Urothelium cell line (cell line): ENCODE data around the gene VPS39.

ENCODE experiments used
- DNase-seq: peaks from one replicate; pipeline ENCODE4 v3.0.0; 2011; ENCODE audit warnings: low spot score, mixed read lengths
- FAIRE-seq: peaks from 2 replicates; lab custom pipeline; 2011; peaks lifted over from hg19 to GRCh38; lab: Jason Lieb, UNC

VPS39 gene

DNA sequence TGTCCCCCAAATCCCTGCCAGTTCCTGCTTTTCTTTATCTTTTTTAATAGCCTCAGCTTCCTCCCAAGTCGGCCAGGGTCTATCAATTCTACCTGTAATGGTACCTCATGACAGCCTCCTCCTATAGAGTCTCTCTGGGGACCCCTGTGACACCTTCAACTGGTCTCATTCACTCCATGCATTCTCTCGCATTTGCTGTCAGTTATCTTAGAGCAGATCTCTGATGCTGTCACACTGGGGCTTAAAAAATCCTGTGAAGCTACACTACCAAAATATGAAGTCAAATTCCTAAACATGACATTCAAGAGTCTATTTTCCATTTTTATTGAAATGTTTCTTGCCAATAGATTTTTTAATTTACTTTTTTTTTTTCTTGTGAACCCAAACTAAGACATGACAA lies 5.5 kb downstream of the VPS39 start:
- FAIRE-seq (no peak), DNase-seq (no peak)

DNA sequence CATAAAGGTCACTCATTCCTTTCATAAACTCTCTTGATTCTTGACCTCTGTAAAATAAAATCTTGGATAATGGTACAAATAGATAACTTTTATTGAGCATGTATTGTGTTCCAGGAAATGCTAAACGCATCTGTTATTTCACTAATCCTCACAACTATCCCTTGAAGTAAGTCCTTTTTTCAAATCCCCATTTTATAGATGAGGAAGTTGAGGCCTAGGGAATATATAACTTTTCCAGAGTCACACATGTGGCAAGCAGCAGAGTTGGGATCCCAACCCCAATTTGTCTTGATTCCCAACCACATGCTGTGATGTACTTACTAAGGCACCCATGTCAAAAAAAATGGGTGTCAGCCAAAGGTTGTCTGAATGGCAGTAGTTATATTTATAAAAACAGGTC lies 6.3 kb downstream of the VPS39 start:
- no peak for DNase-seq
- no peak for FAIRE-seq

DNA sequence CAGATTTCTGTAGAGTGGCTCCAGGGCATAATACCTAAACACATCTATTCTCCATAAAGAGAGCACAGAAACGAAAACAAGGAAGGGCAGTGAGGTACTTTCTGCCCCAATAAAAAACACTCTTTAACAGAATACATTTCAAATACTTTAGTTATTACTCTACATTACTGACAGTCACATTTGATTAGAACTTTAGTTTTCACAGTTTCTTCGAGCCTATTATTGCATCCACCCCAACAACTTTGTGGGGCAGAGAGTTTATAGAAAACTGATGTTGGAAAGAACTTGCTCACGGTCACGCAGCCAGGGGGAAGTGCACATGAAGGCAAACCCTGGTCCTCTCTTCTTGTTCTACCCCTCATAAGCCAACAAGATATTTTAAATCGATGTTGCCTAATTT lies 9.0 kb downstream of the VPS39 start:
- no peak for DNase-seq
- no peak for FAIRE-seq

DNA sequence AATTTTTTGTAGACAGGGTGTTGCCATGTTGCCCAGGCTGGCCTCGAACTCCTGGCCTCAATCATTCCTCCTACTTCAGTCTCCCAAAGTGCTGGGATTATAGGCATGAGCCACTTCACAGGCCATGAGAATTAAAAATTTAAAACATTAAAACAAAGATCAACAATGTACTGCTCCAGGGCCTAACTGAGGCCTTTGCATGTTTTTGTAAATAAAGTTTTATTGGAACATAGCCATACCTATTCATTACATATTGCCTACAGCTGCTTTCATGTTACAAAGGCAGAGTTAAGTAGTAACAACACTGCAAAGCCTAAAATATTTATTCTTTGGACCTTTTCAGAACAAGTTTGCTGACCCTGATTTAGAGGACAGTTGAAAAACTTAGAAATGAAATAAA lies 9.6 kb downstream of the VPS39 start:
- FAIRE-seq (no peak), DNase-seq (no peak)

DNA sequence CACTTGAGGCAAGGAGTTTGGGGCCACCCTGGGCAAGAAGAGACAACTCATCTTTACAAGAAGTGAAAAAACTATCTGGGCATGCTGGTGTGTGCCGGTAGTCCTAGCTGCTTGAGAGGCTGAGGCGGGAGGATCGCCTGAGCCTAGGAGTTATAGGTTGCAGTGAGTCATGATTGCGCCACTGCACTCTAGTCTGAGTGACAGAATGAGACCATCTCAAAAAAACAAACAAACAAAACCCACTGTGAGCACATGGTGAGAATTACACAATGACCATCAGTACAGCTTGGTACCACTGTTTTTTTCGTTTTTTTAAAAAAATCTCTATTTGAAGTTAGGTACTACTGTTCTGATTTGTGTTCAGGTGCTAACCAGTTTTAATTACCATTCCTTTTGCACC lies 13.6 kb downstream of the VPS39 start:
- FAIRE-seq = no peak

DNA sequence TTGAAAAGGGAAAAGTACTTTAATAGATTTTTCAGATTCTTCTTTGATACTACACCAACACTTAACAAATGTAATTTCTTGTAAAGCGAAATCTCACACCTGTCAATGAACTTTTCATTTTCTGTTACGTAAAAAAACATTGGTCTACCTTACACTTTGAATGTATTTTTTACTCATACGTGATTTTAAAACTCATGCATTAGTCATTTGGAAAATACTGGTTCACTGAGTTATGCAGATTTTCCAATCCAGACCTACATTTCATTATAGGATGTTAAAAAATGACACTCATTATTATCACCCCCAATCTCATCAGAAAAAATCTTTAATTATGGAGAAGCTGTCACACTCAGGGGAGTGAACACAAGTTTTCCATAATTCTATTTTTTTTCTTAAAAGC lies 14.7 kb downstream of the VPS39 start:
- FAIRE-seq (no peak), DNase-seq (no peak)

More for the DNA sequence above, 13.6 kb downstream of the VPS39 start:
- no peak for DNase-seq

DNA sequence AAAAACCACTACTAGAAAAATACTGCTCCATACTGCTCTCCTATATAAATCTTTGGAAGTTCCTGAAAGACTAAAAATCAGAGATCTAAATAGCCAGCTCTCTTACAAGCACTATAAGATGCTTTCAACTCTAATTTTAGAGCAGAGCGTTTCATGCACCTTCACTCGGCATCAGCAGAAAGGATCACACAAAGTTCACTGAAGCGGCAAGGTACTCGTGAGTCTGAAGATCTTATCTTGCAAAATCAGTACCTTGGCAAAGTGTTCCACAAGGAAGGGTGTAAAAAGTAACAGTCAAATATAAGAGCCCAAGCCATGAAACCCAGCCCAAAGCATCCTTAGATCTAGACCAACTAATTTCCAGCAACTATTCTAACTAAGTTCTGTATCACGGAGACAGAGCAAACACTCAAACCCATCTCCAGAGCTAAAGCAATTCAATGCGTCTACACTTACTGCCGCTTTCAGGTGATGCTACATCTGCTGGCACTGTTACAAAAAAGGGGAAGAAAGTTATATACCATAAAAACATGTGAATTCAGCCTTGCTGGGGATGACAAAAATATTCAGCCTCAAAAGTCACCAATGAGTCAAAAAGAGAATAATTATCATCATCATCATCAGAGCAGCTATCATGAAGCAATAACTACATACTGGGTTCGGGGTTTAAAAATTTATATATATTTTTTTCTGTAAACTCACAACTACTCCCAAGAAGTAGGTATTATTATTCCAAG lies 16.3 kb downstream of the VPS39 start:
- no peak for FAIRE-seq

DNA sequence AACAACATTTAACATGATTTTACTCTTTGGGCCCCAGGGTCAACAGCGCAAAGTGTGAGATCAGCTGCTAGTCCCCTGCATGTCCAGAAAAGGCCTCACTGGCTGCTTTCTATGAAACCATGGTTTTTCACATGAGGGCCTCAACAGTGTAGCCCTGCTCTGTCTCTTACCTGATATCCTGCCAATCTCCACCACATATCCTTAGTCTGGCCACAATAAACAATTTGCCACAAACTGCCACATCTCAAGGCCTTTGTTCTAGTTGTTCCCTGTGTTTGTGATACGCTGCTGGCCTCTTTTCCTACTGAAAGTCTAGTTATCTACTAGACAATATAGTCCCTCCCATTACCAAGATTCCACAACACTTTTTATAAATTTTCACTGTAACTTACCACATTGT lies 17.7 kb downstream of the VPS39 start:
- no peak for DNase-seq
- FAIRE-seq = no peak

More for the DNA sequence above, 16.3 kb downstream of the VPS39 start:
- DNase-seq = no peak

DNA sequence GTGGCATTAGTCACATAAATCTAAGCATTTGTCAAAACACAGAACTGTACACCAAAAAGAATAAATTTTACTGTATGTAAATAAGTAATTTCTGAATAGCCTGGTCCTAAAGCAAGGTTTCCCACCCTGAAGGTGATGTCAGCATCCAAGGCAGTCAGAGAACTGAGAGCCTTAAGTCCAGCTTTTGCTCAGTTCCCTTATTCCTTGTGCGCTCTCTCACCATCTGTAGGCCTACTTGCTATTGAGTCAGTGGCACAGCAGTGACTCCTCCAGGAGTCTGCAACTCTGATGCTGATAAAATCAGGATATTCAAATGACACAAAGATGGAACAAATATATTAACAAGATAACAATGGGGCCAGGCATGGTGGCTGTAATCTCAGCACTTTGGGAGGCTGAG lies 22.3 kb downstream of the VPS39 start:
- FAIRE-seq = no peak
- DNase-seq = no peak

DNA sequence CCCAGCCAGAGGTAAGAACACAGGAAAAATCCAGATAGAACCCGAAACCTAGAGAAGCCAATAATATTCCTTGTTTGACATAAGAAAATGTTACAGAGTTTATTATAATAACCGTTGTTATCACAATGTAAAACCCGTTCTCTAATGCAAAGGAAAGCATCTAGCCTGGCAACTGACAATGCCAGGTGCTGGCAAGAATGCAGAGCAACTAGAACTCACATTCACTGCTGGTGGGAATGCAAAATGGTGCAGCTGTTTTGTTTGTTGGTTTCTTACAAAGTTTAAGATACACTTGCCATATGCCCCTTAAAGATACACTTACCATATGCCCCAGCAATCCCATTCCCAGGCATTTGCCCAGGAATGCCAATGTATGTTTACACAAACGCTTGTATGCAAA lies 23.4 kb downstream of the VPS39 start:
- FAIRE-seq (no peak), DNase-seq (no peak)

DNA sequence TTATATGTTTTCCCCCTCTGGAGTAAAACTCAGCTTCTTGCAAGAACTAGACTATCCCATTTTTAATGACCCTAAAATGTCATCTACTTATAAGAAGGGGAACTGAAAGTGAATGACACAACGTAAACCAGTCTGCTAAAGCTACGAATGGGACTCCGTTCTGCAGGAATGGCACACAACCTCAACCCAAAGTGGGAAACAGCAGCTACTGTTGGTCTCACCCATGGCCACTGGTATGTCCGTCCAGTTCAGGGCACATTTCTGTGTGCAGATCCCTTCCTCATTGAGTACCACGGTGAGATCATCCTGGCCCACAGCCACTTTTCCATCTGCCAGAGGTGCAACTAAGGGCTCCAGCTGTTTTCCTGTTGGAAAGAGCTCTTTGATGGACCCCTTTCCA lies 23.8 kb downstream of the VPS39 start:
- FAIRE-seq (no peak), DNase-seq (no peak)

DNA sequence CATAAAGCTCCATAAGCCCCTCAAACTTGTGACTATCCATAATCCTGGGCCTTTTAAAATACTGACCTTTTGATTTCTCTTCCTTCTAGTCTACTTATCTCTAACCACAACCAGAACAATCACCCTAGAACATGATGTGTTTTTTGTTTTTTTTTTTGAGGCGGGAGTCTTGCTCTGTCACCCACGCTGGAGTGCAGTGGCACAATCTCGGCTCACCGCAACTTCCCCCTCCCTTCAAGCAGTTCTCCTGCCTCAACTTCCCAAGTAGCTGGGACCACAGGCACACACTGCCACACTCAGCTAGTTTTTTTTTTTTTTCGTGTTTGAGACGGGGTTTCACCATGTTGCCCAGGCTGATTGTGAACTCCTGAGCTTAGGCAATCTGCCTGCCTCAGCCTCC lies 25.1 kb downstream of the VPS39 start:
- FAIRE-seq (no peak), DNase-seq (no peak)

DNA sequence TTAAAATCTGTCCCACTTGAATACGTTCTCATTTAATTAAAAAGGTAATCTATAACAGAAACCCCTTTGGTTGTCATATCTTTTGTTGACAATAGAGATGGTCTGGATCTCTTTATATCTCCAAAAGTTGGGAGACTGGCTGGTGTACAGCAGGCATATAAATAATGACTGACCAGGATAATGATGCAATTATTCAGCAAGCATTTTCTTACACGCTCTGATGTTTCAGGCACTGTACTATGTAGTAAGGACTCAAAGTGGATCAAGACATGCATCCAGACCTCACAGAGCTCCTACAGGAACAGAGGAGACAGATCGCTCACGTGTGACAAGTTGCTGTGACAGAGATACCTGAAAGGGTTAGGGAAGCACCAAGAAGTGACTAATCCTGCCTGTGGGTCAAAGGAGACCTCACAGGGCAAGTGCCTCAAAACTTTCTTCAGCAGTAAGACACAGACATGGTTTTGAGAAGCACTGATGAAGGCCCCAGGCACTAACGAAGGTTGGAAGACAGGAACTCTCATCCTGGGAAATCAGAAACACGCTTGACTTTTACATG lies 25.7 kb downstream of the VPS39 start:
- FAIRE-seq (no peak), DNase-seq (no peak)

DNA sequence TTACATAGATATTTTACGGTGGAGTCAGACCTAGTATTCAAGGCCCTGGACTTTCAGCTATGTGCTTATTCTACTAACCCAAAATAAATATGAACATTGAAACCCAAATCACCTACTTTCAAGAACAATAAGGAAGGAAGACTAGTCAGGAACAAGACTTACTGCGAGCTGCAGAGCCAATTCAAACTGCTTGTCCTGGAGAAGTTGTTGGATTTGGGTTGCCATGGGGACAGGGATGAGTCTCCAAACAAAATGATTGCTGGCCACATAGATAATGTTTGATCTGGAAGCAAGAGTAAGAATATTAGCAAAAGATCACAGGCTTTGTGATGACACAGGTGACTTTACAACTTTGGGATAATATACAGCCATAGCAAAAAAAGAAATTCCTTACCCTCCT lies 30.0 kb downstream of the VPS39 start:
- FAIRE-seq = no peak
- DNase-seq = no peak

DNA sequence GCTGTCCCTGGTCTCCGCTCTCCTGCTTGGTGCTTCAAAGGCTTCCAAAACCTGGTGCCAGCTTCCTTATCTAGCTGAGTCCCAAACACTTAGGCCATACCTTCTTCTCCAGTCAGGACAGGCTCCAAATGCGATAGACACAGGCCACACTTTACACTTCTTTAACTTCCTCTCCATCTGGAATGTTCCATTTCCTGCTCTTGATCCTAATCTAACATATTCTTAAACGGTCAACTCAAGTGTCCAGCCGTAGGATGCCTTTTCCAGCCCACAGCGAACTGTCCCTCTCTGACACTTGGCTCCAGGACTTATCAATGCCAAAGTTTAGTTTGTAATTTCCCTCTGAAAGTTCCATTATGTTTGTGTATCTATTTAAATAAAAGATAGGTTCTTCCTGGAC lies 32.4 kb downstream of the VPS39 start:
- DNase-seq = no peak
- no peak for FAIRE-seq

DNA sequence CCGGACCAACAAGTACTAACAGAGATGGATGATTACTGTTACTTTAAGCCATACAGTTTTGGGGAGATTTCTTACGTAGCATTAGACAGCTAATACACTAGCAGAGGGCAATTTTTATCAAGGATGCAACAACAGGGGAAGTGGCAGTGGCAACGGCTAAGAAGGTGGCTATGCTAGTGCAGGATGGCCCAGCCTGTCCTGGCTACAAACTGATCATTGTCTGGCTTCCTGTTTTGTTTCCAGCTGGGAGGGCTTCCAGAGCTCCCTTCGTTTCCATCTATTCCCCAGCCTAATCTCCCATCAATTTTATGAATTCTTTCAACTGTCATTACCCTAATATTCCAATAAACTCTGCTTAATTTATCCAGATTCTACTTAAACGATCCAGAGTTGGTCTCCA lies 35.6 kb downstream of the VPS39 start:
- DNase-seq = no peak
- FAIRE-seq = no peak

DNA sequence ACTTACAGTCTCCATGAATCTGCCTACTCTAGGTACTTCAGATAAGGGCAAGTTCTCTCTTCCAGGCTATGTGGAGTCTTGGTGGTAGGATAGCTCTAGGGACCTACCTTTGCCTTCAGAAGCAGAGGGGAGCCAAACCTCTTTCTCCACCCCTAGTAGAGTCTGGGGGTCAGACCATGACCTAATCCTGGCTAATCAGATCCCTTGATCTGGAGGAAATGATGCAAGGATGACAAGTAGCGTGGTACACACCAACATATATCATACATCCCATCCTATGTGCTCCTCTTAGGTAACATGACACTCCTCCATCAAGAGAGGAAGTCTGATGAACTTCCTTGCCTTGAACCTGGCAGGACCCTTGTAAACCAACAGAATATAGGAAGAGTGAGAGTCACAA lies 36.3 kb downstream of the VPS39 start:
- no peak for DNase-seq
- FAIRE-seq = no peak

DNA sequence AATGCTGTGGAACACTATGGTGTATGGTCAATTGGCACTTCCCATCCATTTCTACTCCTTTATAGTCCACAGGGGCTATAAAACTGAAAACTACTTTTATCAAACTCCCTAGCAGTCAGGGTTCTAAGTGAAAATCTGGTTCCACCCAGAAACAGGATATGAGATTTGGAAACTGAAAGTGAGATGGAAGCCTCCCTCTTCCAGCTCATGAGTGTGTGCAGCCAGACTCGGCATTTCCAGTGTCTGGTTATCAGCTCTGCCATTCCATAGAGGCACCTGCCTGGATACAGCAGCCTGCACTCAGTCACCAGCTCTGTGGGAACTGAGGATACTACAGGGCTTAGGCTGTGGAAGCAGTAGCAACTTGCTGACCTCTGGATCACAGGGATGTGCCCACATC lies 37.0 kb downstream of the VPS39 start:
- DNase-seq (no peak), FAIRE-seq (no peak)

DNA sequence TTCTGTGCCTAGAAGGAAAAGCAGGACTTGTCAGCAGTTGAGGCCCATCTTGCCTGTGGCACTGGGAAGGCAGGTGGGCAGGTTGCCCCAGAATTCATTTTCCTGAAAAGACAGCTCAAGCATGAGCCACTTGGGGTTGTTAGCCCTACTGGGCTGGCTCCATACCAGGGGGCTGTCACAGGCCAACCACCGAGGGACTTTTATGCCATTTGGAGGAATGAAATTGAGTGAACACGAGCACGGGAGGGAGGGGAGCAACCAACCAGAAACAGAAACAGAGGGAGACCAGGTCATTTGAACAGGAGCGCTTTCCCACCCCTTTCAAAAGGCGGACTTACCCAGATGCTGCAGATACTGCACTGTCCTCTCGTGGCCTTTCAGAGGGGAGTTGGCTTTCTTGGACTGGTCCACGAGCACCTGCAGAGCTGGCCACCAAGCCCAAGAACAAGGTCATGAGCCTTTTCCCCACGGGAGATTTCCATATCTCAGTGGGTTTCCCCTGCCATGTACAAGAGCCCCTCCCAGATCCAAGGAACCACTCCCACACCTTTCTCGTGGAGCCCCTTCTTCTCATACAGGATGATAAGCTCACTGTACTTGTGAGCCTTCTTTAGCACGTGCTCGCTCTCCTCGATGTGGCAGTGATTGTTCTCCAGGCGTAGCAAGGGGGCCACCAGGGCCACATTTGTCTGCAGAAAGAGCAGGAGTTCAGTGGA lies 41.7 kb downstream of the VPS39 start:
- FAIRE-seq = no peak
- no peak for DNase-seq

DNA sequence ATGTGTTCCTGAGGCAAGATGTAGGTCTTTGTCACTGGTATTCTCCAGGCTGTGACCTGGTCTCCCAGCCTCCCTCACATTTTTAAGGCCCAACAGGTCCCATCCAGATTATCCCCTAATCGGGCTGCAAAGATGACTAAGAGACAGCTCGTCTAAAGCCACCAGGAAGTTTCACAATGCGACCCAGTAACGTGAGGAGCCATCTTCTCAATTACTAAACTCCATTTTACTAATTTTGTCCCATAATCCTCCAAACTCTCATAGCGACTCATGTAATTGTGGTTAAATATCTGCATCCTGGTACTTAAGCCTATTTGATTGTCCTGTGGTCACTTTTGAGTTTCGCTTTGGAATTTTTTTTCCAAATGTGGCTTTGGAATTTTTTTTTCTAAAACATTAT lies 43.0 kb downstream of the VPS39 start:
- FAIRE-seq = no peak
- DNase-seq = no peak

DNA sequence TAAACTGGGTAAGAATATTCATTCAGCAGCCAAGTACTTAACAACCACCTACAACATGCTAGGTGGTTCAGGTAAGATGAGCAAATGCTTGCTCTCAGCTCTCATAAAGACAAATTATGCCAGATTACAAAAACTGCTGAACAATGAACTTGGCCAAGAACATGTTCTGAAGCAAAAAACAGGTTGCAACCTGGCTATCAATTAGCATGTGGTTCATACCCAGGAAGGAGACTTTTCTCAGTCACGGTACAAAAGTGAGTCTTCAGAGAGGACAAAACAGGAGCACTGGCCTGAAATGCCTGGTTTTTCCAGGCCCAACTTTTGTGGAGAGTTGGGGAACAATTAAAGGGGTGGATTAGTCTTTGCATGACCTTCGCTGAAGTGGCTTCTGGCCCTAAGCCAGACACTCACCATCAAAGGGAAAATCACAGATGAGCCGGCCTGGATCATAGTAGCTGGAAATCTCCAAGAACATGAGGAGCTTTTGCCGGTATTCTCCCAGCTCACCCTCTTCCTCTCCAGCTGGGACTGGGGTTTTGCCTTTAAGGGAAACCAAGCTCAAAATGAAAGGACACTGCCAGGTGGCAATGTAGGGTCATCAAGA lies 44.1 kb downstream of the VPS39 start:
- DNase-seq (no peak), FAIRE-seq (no peak)

DNA sequence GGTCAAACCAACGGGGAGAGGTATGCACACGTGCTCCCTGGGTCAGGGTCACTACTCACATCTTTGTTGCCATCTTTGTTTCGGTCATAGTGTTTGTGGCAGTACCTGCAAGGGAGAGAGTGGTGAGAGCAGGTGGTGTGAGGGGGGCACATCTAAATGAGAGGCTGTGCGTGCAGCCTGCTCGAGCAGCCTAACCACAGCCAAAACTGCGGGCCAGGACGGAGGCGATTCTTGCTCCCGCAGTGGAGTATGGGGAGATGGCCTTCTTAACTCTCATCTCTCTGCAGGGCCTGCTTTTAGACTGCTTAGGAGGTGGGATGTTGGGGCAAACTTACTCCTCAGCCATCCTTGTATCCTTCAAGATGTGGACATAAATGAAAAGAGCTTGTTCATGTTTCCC lies 44.8 kb downstream of the VPS39 start:
- DNase-seq (no peak), FAIRE-seq (peak; percentile 68)
